ENCODE data around the gene EDRF1.

- TF ChIP-seq, protein P1, sequence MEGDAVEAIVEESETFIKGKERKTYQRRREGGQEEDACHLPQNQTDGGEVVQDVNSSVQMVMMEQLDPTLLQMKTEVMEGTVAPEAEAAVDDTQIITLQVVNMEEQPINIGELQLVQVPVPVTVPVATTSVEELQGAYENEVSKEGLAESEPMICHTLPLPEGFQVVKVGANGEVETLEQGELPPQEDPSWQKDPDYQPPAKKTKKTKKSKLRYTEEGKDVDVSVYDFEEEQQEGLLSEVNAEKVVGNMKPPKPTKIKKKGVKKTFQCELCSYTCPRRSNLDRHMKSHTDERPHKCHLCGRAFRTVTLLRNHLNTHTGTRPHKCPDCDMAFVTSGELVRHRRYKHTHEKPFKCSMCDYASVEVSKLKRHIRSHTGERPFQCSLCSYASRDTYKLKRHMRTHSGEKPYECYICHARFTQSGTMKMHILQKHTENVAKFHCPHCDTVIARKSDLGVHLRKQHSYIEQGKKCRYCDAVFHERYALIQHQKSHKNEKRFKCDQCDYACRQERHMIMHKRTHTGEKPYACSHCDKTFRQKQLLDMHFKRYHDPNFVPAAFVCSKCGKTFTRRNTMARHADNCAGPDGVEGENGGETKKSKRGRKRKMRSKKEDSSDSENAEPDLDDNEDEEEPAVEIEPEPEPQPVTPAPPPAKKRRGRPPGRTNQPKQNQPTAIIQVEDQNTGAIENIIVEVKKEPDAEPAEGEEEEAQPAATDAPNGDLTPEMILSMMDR (IDR thresholded peaks at IDR 0.05), result no peak
- TF ChIP-seq POLR2A (IDR thresholded peaks at IDR 0.05), result no peak
- no peak for TF ChIP-seq EP300 (IDR thresholded peaks at IDR 0.05)
Observed at GRCh38 chr10:125687507-125688185, 31.9 kb upstream of the EDRF1 start.

Measured in gastroesophageal sphincter (tissue), 3 donors.